ENCODE results near the gene FZD8.
A peak's percentile ranks its signal among the peaks of the same experiment; 100 is the strongest.

Gene FZD8

GRCh38 chr10:35641676-35642034 lies 441 bp downstream of the FZD8 start:
- no peak for DNase-seq (ENCODE audit: low spot score)

- DNase-seq (ENCODE audit: low spot score): no peak
Observed at GRCh38 chr10:35640951-35641675, 983 bp downstream of the FZD8 start.

GRCh38 chr10:35640474-35640873 lies 1.6 kb downstream of the FZD8 start:
- peak; percentile 36 for DNase-seq (ENCODE audit: low spot score)

GRCh38 chr10:35639728-35640401 lies 2.2 kb downstream of the FZD8 start:
- DNase-seq (ENCODE audit: low spot score): no peak

DNA sequence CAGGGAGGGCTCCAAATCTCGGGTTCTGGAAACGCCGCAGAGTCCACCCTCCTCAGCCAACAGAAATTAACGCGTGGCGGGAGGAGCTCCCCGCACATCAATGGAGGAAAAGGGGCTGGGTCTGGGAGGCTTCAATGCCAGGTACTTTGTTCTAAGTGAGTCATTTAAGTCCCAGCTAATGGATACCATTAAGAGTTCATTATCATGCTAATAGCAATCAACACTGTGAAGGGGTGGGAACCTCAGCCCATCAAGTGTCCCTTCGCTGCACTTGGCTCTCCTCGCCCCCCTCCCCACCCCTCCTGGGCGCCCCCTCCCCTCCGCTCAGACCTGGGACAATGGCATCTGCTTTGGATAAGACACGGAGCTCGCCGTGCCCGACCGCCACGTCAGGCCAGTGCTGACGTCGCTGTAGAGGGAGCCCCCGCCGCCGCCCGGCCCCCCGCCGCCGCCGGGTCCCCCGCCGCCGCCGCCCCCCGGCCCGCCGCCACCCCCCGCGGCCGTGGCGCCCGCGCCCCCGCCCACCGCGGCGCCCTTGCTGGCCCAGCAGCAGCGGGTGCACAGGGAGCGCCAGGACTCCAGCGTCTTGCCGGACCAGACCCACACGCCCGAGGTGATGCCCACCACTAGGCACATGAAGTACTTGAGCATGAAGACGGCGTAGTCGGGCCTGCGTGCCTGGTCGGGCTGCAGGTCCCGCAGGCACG lies 2.9 kb downstream of the FZD8 start:
- no peak for DNase-seq (ENCODE audit: low spot score)

GRCh38 chr10:35638101-35638500 lies 4.0 kb downstream of the FZD8 start:
- DNase-seq (ENCODE audit: low spot score): no peak

DNA sequence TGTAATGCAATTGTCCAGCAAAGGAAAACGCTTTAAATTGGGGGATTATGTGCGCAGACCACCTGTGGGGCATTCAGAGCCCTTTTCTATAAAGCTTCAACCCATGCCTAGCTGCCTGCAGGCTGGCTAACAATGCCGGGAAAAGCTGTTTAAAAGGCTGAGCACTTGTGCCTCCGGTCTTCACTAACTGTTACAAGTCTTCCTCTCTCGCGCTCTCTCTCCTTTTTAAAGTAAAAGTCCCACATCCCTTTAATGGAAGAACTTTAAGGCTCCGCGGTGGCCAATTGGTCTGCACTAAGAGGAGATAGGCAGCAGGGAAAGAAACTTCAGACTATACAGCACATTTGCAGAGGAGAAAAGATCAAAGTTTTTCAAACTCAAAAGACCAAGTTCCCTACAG lies 4.6 kb downstream of the FZD8 start:
- no peak for DNase-seq (ENCODE audit: low spot score)

DNA sequence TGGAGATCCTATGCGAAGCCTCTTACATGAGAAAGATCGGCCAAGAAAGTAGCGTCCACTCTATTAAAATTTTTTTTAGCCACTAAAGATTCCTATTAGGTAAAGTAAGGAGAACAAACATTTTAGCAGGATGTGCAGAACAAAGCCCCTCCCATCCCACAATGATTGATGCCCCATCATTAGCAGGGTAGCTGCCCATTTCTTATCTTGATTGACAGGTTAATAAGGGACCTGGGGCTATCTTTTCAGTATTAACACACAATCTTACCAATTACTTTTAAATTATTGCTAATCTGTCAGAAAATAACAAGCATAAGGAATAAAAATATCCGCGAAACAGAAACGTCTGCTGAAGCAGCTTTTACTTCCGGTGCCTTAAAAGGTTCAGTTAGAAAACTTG lies 5.1 kb downstream of the FZD8 start:
- DNase-seq (ENCODE audit: low spot score): no peak

DNA sequence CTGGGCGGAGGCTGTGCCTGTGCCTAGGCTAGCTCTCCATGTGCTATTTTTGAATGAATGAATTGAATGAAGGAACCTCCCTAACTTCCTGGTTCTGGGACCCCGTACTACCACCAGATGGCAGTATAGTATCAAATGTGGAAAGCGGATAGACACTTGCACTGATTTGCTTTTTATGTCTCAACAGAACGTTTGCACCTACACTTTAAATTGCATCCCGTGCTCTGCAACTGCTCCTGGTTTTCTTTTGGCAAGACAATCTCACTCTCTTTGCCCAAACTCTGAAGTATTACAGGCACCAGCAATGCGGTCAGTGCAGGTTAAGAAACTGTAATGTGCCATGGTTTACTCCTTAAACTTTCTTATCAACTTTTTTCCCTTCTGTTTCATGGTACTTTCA lies 6.5 kb downstream of the FZD8 start:
- peak; percentile 84 for DNase-seq (ENCODE audit: low spot score)

GRCh38 chr10:35633006-35633980 lies 8.8 kb downstream of the FZD8 start:
- DNase-seq (ENCODE audit: low spot score): no peak

- no peak for DNase-seq (ENCODE audit: low spot score)
Observed at GRCh38 chr10:35632027-35632426, 10.1 kb downstream of the FZD8 start.

DNA sequence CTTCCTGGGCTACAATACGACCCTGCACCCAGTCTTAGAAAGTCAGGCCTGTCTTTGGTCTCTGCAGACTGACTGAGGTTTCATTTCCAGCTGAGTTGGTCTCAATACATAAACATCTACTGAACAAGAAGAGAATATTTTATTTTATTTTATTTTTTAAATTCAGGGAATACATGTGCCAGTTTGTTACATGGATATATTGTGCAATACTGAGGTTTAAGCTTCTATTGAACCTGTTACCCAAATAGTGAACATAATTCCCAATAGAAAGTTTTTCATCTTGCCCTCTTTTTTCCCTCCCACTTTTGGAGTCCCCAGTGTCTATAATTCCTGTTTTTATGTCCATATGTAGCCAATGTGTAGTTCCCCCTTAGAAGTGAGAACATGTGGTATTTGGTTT lies 10.7 kb downstream of the FZD8 start:
- DNase-seq (ENCODE audit: low spot score): no peak

DNA sequence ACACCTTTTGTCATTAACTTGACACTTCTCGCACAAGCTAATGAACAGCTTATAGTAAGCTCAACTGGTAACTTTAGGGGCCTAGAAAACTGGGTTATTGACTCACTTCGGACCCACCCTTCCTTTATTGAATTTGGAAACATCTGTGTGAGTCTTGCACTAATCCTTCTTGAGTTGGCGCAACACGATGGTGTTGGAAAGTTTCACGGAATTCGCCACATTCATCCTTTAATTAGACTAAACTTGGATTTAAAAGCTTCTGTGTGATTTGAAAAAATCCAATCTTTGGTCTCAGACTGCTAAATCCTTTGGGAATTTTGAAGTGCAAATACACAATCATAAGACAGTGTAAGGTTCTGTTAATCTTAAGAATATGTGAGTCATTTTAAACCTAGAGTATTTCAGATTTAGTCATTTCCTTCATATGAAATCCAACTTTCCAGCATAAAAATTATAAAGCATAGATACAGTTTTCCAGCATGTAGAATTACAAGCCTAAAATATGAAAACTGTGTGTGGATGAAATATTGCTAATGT lies 15.1 kb downstream of the FZD8 start:
- no peak for DNase-seq (ENCODE audit: low spot score)

DNA sequence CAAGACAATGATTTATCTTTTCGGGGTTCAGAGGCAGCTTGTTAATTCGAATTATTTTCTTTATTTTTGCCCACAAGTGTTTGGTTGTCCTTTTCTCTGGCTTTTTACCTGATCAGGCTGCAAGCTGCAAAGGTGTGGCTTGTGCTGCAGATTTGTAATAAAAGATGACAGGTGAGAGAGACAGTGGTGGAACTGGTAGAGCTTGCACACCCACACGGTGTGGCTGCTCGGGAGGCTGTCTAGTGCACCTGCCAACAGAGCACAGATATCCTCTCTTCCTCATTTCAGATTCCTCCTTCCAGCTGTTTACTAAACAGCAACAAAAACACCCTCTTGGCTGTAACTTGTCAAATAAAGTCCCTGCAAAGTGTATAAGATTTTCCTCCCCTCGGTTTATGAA lies 27.8 kb downstream of the FZD8 start:
- no peak for DNase-seq (ENCODE audit: low spot score)

- DNase-seq (ENCODE audit: low spot score): peak; percentile 12
Observed at GRCh38 chr10:35613597-35614226, 28.4 kb downstream of the FZD8 start.

- DNase-seq (ENCODE audit: low spot score): no peak
Observed at GRCh38 chr10:35613107-35613440, 29.0 kb downstream of the FZD8 start.

DNA sequence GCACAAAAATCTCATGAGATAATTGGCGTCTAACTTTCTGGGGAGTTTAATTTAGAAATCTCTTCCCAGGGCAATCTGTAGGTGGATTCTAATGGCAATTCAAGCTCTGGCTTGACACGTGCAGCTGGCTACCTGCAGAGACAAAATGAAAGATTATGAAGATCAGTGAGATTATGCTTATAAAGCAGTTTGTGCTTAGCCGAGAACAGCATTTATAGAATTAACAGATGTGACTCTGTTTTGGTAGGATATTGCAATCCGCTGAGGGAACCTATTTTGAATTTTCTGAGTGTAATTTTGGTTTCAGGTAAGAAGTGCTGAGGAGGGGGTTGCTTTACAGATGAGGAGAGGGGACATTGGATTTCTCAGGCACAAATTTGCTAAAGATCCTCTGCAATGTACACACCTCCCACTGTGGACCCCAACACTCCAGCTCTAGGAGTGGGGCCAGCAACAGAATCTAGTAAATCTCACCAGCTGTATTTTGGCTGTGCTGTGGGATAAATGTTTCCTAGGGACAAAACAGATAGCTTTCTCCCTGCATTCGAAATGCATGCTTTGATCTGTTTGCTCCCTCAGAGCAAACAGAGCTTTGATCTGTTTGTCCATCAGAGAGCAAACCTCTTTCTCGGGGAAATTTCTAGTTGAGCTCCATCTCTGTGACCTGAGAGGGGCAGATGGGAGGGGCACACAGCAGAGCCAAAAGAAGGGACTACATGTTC lies 29.6 kb downstream of the FZD8 start:
- no peak for DNase-seq (ENCODE audit: low spot score)

GRCh38 chr10:35611750-35612149 lies 30.3 kb downstream of the FZD8 start:
- no peak for DNase-seq (ENCODE audit: low spot score)

- DNase-seq (ENCODE audit: low spot score): no peak
Observed at GRCh38 chr10:35608328-35608672, 33.8 kb downstream of the FZD8 start.

DNA sequence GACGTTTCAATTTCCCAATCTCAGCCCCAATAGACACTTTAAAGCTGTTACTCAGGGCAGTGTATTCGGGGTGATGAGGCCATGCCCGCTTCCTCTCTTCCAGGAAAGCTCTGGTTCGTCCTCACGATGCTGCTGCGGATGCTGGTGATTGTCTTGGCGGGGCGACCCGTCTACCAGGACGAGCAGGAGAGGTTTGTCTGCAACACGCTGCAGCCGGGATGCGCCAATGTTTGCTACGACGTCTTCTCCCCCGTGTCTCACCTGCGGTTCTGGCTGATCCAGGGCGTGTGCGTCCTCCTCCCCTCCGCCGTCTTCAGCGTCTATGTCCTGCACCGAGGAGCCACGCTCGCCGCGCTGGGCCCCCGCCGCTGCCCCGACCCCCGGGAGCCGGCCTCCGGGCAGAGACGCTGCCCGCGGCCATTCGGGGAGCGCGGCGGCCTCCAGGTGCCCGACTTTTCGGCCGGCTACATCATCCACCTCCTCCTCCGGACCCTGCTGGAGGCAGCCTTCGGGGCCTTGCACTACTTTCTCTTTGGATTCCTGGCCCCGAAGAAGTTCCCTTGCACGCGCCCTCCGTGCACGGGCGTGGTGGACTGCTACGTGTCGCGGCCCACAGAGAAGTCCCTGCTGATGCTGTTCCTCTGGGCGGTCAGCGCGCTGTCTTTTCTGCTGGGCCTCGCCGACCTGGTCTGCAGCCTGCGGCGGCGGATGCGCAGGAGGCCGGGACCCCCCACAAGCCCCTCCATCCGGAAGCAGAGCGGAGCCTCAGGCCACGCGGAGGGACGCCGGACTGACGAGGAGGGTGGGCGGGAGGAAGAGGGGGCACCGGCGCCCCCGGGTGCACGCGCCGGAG lies 34.4 kb downstream of the FZD8 start:
- DNase-seq (ENCODE audit: low spot score): no peak

All from pons (tissue), 1 donor.